Neural crest cell (in vitro differentiated cells): ENCODE data around the gene PKMYT1. TPM values are rescaled to one million over a fixed set of nuclear protein-coding genes. Genes with fewer than 3 reads are reported as not detected.

Experiments used
- DNase-seq: peaks from one replicate; pipeline ENCODE4 v3.0.0; 2021; ENCODE audit warnings: low read depth, mixed read lengths, low spot score
- H3K27ac Mint-ChIP-seq: one replicate; pipeline ENCODE4 v1.8.0; 2021; ENCODE audit warnings: mild to moderate bottlenecking, mixed read lengths; ENCODE audit not compliant: unreplicated experiment
- H3K27me3 Mint-ChIP-seq: 2 replicates; pipeline ENCODE4 v1.8.0; 2021; ENCODE audit warnings: low read depth, mild to moderate bottlenecking, mixed read lengths
- H3K36me3 Mint-ChIP-seq: 2 replicates; pipeline ENCODE4 v1.8.0; 2021; ENCODE audit warnings: low read depth, mild to moderate bottlenecking, mixed read lengths
- H3K4me1 Mint-ChIP-seq: 2 replicates; pipeline ENCODE4 v1.8.0; 2021; ENCODE audit warnings: mixed read lengths
- H3K4me3 Mint-ChIP-seq: one replicate; pipeline ENCODE4 v1.8.0; 2021; ENCODE audit warnings: mild to moderate bottlenecking, mixed read lengths
- H3K9me3 Mint-ChIP-seq: 2 replicates; pipeline ENCODE4 v1.8.0; 2021; ENCODE audit warnings: mixed read lengths
- total RNA-seq: library from RNA; stranded (reverse); gene quantifications from 2 replicates; pipeline ENCODE4 v1.2.1, GENCODE V29; 2021
- TF ChIP-seq, protein P1 (sequence below): fragments of 200-600 bp; sonication (generic); conservative IDR thresholded peaks from 2 replicates; pipeline ENCODE4 v1.5.0; 2021; ENCODE audit warnings: antibody characterized with exemption, mild to moderate bottlenecking

The PKMYT1 gene
- total RNA-seq, 1 donor from 2014 or later, result 82.2 TPM

DNA sequence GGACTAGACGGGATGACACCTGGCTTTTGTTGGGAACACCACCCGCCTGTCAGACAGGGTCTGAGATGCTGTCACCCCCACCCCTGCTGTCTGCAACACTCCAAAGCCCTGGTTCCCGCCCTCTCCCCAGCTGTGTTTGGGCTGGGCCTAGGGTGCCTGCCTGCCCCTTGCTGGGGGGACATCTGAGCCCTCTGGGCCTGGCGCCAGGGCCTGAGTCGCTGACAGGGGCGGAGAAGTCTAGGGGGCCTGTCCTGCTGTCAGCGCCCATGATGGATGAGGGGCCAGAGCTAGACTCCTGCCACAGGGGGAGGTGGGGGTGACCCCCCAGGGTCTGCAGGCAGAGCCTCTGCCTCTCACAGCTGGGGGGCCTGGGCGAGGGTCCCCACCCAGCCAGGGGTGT lies 7.6 kb upstream of the PKMYT1 start:
- no peak for DNase-seq
- Mint-ChIP-seq H3K4me3 (no peak overlapping the region), H3K4me1 (no peaks in the 10 kb centered on the region), H3K36me3 (no peaks in the 10 kb centered on the region), H3K9me3 (no peaks in the 10 kb centered on the region), H3K27ac (no peak overlapping the region), H3K27me3 (peaks cover 6% of the 10 kb centered on the region)
- TF ChIP-seq, protein P1, sequence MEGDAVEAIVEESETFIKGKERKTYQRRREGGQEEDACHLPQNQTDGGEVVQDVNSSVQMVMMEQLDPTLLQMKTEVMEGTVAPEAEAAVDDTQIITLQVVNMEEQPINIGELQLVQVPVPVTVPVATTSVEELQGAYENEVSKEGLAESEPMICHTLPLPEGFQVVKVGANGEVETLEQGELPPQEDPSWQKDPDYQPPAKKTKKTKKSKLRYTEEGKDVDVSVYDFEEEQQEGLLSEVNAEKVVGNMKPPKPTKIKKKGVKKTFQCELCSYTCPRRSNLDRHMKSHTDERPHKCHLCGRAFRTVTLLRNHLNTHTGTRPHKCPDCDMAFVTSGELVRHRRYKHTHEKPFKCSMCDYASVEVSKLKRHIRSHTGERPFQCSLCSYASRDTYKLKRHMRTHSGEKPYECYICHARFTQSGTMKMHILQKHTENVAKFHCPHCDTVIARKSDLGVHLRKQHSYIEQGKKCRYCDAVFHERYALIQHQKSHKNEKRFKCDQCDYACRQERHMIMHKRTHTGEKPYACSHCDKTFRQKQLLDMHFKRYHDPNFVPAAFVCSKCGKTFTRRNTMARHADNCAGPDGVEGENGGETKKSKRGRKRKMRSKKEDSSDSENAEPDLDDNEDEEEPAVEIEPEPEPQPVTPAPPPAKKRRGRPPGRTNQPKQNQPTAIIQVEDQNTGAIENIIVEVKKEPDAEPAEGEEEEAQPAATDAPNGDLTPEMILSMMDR, result no peak

DNA sequence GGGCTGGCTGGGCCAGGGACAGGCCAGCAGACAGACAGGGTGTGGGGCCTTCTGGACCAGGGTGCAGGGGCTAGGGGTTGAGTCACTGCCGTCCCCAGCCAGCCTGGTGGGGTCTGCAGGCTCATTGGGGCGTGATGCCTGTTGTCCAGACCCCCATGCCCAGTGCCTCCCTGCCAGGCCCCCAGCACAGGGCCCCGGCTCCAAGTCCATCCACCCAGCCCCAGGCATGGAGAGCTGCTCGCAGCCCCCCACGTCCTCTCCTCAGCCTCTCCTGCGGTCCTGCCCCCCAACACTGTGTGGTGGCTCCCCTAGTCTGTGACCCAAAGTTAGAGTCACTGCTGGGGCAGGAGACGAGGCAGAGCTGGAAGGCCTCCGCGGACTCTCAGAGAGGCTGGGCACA lies 7.0 kb upstream of the PKMYT1 start:
- H3K27me3 Mint-ChIP-seq, result peaks cover 7% of the 10 kb centered on the region
- no peak for DNase-seq
- TF ChIP-seq, protein P1, result no peak
- no peak overlapping the region for H3K4me3 Mint-ChIP-seq
- H3K4me1 Mint-ChIP-seq, result no peaks in the 10 kb centered on the region
- H3K9me3 Mint-ChIP-seq, result no peaks in the 10 kb centered on the region
- H3K27ac Mint-ChIP-seq, result no peak overlapping the region
- no peaks in the 10 kb centered on the region for H3K36me3 Mint-ChIP-seq

DNA sequence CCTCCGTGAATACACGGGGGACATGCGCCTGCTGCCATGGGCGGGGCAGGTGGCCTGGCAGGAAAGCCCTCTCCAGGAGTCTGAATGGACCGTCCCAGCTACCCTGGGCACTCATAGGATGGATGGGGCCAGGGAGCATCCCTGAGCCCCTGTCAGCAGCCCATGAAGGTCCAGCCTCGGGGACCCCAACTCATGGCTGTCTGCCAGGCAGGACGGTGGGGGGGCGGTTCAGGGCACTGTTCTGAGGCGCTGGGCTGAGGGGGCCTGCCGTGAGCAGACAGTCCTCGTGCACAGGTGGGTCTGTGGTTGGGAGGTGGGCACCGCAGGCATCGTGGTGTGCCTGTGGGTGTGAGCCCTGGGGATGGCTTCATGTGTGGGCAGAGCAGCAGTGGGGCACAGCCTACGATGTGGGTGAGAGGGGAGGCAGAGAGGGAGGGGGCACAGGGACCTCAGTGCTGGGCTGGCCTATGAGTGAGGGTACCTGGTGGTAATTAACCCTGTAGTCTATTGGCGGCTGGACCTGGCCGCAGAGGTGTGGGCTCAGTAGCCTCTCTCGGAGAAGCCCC lies 6.5 kb upstream of the PKMYT1 start:
- Mint-ChIP-seq H3K27me3 (peaks cover 9% of the 10 kb centered on the region), H3K36me3 (no peaks in the 10 kb centered on the region), H3K9me3 (no peaks in the 10 kb centered on the region), H3K4me1 (peaks cover 2% of the 10 kb centered on the region), H3K27ac (no peak overlapping the region), H3K4me3 (no peak overlapping the region)
- TF ChIP-seq, protein P1, result no peak
- DNase-seq, result no peak

DNA sequence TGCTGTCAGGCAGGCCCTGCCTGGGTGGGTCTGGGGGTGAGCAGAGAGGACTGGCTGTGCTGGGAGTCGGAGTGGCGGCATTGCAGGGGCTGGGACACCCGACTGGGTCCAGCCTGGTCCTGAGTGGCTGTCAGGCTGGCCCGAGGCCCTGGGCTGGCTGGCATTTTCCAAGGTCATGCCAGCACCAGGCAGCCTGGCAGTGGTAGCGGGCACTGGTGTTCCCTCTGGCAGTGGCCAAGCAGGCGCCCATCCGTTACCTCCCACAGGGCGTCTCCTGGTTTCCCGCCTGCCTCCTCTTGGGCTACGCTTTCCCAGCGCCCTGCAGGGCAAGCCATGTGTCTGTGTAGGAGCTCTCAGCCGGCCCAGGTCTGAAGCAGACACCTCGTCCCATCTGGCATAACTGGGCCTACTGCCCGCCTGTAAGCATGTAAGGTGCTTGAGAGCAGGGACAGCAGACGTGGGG lies 5.7 kb upstream of the PKMYT1 start:
- H3K36me3 Mint-ChIP-seq, result no peaks in the 10 kb centered on the region
- DNase-seq, result no peak
- peaks cover 15% of the 10 kb centered on the region for H3K27me3 Mint-ChIP-seq
- no peak overlapping the region for H3K27ac Mint-ChIP-seq
- H3K4me1 Mint-ChIP-seq, result peaks cover 10% of the 10 kb centered on the region
- H3K4me3 Mint-ChIP-seq, result no peak overlapping the region
- TF ChIP-seq, protein P1, result no peak
- no peaks in the 10 kb centered on the region for H3K9me3 Mint-ChIP-seq

DNA sequence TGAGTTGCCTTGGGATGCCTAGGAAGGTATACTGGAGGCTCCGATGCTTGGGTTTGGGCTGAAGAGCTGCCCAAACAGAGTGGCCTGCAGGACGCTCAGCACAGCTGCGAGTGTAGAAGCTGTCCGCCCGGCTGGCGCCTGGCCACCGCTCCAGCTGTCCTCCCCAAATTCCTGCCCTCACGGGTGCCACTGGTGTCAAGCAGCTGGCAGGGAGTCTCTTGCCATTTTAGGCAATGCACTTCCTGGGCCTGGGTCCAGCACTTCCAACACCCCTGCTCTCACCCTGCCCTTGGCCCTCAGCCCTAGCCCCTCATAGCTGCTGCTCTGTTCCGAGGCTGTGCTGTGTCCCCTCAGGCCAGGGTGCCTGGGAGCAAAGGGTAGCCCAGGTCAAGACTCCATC lies 5.2 kb upstream of the PKMYT1 start:
- Mint-ChIP-seq H3K4me1 (peaks cover 13% of the 10 kb centered on the region), H3K36me3 (no peaks in the 10 kb centered on the region), H3K9me3 (no peaks in the 10 kb centered on the region), H3K27me3 (peaks cover 15% of the 10 kb centered on the region), H3K27ac (no peak overlapping the region), H3K4me3 (no peak overlapping the region)
- DNase-seq, result no peak
- TF ChIP-seq, protein P1, result no peak
